NCI-H146 treated with DMSO at 0.1 percent for 48 hours (cell line): Measurements from ENCODE around the gene SLCO2A1.

ENCODE experiments used
- DNase-seq: peaks from one replicate; lab custom pipeline; 2025; ENCODE audit not compliant: unreplicated experiment; lab: John Stamatoyannopoulos, UW

Gene SLCO2A1

GRCh38 chr3:133983576-133984560 is 45.9 kb downstream of the SLCO2A1 start:
- no peak for DNase-seq

- no peak for DNase-seq
Observed at GRCh38 chr3:133983126-133983525, 46.6 kb downstream of the SLCO2A1 start.

- no peak for DNase-seq
Observed at GRCh38 chr3:133980550-133980949, 49.2 kb downstream of the SLCO2A1 start.

GRCh38 chr3:133980035-133980434 is 49.7 kb downstream of the SLCO2A1 start:
- no peak for DNase-seq

- no peak for DNase-seq
Observed at GRCh38 chr3:133979553-133979952, 50.2 kb downstream of the SLCO2A1 start.

GRCh38 chr3:133977568-133977967 is 52.2 kb downstream of the SLCO2A1 start:
- no peak for DNase-seq

GRCh38 chr3:133973249-133973980 is 56.3 kb downstream of the SLCO2A1 start:
- DNase-seq = no peak

GRCh38 chr3:133972156-133972555 is 57.6 kb downstream of the SLCO2A1 start:
- DNase-seq = no peak

GRCh38 chr3:133970916-133971315 is 58.8 kb downstream of the SLCO2A1 start:
- no peak for DNase-seq

- no peak for DNase-seq
Observed at GRCh38 chr3:133970339-133970738, 59.4 kb downstream of the SLCO2A1 start.

GRCh38 chr3:133967992-133968892 is 61.5 kb downstream of the SLCO2A1 start:
- DNase-seq = no peak

GRCh38 chr3:133966954-133967353 is 62.8 kb downstream of the SLCO2A1 start:
- no peak for DNase-seq

GRCh38 chr3:133965906-133966305 is 63.8 kb downstream of the SLCO2A1 start:
- no peak for DNase-seq

- no peak for DNase-seq
Observed at GRCh38 chr3:133965013-133965570, 64.6 kb downstream of the SLCO2A1 start.

- peak; percentile 4 for DNase-seq
Observed at GRCh38 chr3:133964547-133964946, 65.2 kb downstream of the SLCO2A1 start.

GRCh38 chr3:133963657-133964396 is 65.9 kb downstream of the SLCO2A1 start:
- DNase-seq = no peak

GRCh38 chr3:133962849-133963248 is 66.9 kb downstream of the SLCO2A1 start:
- no peak for DNase-seq

GRCh38 chr3:133958071-133958805 is 71.5 kb downstream of the SLCO2A1 start:
- DNase-seq = no peak

- no peak for DNase-seq
Observed at GRCh38 chr3:133956982-133957381, 72.7 kb downstream of the SLCO2A1 start.
